ENCODE data around the gene THADA.
"Not testable (repeated sequence)": the region's sequence is repeated elsewhere in the genome, so short reads cannot be mapped to it uniquely, and the experiment has no call there.

THADA gene

DNA sequence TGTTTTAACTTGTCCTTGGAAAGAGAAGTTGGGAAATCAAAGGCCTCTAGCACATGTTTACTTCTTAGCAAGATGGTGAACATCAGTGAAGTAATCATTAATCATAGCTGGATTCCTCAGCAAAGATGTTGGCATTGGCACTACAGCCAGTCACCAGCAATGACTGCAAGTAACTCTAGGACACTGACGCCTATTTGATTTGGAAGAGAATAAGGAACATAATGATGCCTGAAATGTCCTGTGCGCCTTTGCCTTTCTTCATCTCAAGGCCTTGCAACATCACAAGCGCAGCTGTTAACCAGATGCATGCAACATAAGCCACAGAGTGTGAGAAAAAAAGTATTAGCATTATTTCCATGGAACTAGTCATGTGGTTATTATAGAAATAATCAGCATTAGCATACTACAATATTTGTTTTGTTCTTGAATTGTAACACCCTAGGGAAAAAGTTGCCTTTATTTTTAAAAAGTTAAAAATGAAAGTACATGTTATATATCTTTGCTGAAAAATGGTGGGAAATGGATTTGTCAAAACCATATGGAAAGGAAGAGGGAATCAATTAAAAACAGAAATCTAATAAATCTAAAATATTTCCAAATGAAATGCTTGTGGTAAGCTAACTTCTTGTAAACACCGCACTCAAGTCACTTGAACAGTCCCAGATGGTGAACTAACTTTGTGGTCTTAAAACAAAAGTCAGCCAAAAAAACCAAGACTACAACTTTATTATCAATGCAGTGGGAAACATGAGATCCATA lies 55.6 kb downstream of the THADA start:
- DNase-seq, result no peak

DNA sequence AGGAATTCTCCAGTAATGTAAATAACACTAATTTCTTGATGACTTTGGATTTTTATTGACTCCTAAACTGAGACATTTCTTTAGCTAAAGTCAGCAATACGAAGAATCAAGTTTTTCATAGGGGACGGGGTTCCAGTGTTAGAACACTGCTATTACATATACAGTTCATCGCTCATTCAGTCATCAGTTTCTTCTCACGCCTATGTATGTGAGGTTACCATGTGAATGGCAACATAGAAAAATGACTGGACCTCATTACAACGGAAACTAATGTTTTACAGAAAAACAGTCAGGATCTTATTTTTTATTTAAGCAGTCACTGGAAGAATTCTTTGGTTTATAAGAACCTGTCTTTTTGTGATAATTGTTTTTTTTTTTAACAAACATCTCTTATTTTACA lies 56.4 kb downstream of the THADA start:
- no peak for DNase-seq

DNA sequence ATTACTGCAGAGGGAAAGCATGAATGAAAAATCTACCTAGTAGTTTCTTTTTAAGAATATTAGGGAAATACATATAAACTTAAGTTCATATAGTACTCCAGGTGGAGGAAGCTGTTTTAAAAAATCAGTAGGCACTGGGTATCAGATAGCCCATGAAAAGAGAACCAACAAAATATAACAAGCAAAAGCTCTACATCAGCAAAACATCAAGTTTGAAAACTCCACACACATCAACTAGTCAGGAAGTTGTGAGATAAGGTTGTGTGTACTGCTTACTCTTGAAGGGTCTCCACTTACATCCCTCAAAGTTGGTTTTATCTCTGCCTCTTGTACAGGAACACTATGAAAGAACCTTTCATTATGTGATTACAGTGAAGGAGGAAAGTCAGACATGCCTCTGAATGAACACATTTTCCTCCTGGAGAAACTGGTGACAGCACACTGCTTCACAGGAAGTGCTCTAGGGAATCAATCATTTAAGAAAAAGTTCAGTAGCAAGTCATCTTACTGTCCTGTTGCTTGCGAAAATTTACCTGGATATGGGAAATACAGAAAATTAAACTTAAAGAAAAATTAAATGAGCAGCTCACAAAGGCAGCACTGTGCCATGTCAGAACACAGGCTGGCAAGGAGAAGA lies 57.7 kb downstream of the THADA start:
- no peak for DNase-seq

DNA sequence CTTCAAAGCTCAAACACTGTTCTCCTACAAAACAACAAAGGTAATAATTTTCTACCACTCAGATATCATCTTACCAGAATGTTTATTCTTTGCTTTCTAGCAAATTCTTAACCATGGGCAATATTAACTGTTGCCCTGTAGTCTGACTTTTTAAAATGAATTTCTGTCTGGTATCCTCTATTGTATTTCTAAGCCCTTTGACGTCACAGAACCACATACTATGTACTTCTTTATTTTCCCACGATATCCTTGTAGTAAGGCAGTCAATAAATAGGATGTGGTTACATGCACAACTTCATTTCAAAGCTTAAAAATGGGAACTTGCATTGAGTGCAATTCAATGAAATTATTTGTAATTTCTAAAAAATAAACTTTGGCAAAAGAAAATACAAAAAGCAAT lies 58.7 kb downstream of the THADA start:
- DNase-seq, result no peak

DNA sequence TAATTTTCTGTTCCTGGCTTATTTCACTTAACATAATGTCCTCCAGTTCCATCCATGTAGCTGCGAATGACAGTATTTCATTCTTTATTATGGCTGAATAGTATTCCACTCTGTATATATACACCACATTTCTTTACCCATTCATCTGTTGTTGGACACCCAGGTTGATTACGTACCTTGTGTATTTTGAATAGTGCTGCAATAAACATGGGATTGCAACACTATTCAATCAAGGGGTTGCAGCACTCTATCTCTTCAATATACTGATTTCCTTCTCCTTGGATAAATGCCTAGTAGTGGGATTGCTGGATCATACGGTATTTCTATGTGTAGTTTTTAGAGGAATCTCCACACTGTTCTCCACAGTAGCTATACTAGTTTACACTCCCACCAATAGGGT lies 61.3 kb downstream of the THADA start:
- DNase-seq, result no peak

DNA sequence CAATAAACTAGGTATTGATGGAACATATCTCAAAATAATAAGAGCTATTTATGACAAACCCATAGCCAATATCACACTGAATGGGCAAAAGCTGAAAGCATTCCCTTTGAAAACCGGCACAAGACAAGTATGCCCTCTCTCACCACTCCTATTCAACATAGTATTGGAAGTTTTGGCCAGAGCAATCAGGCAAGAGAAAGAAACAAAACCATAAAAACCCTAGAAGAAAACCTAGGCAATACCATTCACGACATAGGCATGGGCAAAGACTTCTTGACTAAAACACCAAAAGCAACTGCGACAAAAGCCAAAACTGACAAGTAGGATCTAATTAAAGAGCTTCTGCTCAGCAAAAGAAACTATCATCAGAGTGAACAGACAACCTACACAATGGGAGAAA lies 63.3 kb downstream of the THADA start:
- not testable (repeated sequence) for DNase-seq

DNA sequence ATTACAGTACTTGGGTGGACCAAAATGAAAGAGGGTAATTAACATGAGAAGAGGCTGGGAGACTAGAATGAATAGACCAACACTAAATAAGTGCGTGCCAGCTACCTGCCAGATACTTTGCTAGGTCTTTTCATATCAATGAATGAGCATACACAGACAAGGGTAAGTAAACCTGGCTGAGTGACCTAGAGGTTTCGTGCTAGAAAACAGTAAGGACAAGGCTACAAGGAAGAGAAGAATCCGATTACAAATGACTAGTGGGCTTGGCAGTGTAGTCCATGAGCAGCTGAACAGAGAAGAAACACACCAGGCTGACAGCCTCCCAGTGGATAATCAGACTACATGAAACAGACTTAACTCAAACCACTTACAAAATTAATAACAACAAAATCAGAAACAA lies 64.6 kb downstream of the THADA start:
- no peak for DNase-seq

DNA sequence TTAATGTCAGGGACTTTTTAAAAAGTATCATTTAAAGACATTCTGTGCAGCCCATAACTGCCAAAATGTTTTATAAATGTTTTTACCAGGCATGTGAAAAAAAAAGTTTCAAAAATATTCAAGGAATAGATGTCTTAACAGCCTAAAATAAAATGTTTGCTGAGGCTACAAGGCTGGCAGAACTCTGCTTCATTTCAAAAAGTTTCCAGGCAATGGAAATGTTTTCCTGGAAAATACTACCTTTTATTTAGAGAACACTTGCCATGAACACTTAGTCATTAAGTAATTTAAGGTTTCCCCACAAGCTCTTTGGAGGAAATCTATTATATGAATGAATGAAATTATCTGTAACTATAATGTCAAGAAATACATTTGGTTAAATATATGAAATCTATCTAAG lies 68.8 kb downstream of the THADA start:
- DNase-seq, result no peak

DNA sequence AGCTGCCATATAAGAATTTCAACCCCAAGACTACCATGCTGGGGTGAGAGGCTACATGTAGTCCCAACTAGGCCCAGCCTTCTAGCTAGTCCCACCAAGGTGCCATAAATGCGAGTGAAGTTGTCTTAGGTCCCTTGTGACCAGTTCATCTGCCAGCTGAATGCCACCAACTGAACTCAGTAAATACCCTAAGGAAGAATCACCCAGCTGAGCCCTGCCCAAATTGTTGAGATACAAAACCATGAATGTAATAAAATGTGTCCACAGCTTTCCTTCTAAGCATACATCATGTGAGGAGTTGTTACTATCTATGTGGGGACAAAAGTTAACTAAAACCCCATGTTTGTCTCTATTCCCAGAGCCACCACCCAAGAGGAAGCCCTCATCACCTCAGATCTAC lies 70.3 kb downstream of the THADA start:
- no peak for DNase-seq

DNA sequence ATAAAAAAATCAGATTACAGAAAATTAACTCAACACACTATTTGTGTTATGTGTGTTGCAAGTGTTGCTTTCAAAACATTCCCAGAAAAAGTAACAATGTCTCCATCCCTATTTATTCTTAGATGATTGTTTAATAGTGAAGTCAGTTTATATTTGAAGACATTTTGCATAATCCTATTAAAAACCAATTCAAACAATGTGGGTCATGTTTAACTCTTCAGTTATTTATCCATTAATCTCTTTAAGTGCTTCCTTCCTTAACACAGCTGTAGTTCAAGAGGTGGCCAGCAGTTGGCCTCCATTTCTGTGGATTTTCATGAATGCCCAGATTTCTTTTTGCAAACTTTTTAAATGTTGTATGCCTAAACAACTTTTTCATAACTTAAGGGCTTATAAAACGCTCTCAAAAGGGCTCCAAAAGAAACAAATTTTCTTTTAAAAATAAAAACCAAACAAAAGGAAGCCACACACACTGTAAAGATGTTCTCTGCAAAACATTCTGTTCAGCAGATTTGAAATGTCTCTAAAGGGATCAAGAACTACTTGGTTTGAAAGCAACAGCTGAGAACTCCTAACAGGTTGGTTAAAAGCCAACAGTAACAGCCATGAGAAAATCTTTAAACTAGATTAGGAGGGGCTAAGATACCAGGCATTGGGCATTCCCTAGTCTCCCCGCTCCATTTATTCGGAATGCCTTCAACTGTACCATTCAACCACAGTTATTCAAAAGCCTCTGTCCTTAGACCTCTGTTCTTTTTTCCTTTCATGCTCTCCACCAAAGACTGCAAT lies 71.5 kb downstream of the THADA start:
- no peak for DNase-seq

DNA sequence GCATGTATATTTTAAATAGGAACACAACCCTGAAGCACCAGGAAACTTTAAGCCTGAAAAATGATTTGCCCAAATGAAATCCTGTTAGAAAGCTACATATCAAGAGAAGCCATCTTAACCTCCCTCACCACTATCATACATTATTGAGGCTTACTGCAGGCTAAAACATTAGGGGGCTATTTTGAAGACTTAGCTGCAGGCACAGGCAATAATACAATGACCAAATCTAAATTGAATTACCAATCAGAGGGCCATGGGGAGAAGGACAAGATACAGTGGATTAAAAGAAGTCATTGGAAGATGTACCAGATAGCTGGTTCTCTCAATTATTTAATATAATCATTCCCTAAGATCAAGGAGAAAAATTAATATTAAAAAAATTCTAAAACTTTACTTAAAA lies 73.7 kb downstream of the THADA start:
- no peak for DNase-seq

DNA sequence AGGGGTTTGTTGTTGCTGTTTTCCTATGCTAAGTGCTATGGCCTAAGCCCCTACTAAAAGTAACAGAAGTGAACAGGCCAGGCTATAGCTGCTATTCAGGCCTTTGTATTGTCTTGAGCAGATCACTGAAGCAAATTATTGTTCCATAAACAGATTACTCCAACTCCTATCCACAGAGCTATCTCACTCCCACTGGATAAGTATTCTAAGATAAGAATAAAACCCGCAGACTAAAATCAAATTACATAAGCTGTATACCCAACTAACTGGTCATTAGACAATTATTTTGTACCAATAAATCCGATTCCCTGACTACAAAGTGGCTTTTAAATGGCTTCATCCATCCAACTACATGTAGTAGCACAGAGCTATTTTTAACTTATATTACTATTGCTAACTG lies 74.3 kb downstream of the THADA start:
- DNase-seq, result no peak

DNA sequence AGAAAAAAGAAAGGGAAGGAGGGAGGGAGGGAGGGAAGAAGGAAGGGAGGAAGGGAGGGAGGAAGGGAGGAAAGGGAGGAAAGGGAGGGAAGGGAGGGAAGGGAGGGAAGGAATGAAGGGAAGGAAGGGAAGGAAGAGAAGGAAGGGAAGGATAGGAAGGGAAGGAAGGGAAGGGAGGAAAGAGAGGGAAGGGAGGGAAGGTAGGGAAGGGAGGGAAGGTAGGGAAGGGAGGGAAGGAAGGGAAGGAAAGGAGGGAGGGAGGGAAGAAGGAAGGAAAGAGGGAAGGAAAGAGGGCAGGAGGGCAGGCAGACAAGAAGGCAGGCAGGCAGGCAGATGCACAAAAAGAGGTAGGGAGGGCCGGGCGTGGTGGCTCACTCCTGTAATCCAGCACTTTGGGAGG lies 74.9 kb downstream of the THADA start:
- no peak for DNase-seq

DNA sequence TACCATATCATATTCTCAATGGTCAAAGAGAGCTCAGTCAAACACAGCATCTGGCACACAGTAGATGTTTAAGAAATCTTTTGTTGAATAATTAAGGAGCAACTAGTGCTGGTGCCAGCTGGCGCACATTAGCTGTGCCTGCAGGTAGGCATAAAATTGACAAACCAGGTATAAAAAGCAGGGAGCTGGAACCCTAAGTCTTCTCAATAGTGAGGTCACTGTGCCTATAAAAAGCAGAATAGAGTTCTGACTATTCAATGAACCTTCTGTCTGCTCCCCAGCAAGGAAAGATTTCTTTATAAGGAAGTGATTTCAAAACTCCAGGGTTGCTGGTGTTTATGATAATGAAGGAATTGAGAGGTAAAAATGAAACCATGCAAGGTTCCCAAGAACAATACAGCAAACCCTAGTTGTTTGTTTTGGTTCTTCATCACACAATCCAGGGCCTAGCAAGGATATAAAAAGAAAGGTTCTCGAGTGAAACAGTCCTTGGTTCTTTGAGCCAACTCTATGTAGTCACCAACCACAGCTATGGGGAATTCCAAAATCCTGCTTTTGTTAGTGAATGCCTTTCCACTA lies 76.1 kb downstream of the THADA start:
- no peak for DNase-seq

DNA sequence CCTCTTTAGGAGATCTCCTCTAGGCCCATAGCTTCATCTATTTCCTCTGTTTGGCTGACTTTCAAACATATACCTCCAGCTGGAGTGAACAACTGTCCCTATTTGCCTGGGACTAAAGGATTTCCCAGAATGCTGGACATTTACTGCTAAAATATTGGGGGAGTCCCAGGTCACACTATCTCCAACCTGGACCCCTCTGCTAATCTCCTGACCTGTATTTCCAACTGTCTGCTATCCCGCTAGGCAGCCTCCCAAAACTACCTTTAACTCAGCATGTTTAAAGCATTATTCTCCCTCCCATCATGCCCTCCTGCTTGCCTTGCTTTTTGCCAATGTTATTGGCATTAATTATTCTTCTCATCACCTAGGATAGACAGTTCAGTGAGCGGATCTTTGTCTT lies 77.1 kb downstream of the THADA start:
- no peak for DNase-seq

DNA sequence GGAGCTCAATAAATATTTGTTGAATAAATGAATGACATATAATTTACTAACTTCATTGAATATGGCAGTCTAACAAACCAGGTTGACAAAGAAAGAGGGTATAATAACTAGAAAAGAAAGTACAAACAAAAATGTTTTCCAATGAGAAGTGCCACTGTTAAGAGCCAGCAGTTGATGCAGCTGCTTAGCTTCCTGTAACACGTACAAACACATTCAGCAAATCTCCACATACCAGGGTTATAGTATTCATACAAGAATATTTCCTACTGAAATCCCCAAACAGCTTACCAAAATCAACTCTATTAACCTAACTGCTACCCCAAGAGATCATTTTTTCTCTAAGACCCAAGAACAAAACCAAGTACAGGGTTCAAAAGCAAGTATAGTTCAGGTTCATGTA lies 77.7 kb downstream of the THADA start:
- no peak for DNase-seq

DNA sequence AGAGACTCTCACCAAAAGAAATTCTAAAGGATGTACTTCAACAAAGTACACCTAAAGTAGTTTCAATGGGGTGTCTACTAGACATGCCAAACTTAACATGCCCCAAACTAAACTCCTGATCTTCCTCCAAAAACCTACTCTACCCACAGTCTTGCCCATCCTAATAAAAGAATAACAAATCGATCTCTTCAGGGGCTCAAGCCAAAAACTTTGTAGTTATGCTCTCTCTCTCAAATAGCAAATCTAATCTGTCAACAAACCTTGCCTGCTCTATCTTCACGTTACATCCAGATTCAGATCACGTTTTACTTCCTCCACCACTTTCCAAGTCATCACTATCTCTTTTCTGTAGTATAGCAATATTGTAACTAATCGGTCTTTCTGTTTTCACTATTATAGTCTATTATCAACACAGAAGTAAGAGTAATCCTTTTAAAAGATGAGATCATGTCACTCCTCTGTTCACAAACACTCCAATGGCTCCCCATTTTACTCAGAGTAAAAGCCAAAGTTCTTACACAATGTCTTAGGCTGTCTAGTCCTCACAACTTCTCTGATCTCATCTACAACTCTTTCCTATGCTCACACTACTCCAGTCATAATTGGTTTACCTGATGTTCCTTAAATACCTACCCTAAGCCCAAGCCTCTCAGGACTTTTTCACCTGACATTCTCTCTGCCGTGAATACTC lies 79.9 kb downstream of the THADA start:
- no peak for DNase-seq

DNA sequence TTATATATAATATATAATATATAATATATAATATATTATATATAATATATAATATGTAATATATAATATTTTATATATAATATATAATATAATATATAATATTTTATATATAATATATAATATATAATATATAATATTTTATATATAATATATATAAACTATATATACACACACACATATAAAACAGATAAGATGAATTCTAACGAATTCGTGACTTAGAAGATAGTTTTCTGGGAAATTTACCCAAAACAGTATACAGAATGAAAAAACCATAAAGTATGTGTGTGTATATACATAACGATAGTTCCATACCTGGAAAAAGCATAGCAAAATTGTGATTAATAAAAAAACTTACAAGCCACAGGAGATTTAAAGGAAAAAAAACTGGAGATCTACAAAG lies 80.6 kb downstream of the THADA start:
- DNase-seq, result no peak

DNA sequence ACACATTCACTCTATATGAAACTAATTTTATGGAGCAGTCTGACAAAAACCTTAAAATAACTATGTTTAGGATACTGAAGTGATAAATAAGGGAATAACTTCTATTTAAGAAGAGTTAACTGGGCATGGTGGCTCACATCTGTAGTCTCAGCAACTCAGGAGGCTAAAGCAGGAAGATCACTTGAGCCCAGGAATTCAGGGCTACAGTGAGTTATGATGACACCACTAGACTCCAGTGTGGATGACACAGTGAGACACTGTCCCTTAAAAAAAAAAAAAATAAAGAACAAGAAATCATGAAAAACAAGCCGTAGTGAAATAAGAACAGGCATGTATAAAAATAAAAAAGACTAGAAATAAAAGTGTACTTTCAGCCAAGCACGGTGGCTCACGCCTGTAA lies 82.0 kb downstream of the THADA start:
- DNase-seq, result no peak

DNA sequence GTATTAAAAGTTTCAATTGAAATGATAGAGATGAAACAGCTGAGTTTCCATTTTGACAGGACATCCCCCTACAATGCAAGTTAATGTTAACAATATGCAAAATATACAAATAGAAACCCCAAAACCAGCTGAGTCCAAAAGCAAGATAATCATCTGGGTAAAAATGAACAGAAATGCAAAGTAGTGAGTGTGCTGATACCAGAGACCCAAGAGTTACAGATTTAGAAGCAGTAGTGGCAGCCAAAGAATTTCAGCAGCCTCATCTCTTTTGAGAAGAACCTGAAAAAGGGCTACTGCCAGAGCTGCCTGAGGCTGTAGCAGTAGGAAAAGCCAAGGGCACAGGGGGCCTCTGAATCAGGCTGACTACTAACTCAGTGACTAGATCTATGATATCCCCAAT lies 82.6 kb downstream of the THADA start:
- DNase-seq, result no peak

DNA sequence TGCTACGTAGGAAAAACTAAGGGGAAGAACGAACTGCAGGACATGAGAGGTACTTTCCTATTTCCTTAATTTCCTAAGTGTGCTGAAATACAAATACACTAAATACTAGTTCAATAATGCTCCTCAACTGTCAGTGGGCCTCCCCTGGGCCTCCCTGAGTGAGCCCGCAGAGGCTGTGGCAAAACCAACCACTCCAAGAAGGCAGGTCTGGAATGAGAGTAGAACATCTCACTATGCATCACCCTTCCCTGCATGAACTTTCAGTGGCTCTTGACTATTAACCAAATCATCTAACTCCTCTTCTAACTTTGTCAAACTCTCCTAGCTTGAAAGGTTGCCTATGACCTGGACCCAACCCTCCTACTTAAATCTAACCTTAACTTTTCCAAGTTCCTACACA lies 84.6 kb downstream of the THADA start:
- no peak for DNase-seq

DNA sequence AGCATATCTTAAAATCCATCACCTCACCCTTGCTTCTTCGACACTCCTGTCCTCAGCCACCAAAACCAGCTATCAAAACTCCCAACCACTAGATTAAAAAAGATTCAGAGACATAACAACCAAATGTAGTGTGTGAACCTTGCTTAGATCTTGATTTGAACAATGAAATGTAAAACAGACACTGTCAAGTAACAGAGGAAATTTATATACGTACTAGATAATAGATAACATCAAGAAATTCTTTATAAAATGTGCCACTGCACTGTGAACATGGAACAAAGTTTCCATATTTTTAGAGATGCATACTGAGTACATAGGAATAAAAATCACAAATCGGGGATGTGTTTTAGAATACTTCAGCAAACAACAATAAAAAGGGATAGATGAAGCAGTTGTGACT lies 86.0 kb downstream of the THADA start:
- DNase-seq, result no peak

DNA sequence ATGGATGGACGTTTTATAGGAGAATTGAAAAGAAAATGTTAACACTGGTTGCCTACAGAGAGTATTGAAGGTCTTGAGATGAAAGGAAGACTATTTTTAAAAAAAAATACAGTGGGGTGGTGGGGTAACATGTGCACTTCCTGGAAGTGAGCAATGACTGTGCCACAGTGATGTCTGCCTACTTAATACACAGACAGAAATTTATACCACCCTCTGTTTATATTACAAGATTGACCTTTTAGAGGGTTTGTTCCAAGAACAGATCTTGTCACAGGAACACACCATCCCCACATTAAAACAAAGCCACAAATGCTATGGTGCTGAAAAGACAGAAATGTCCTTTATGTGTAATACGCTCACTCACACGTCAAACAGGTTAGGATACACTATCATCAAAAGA lies 87.6 kb downstream of the THADA start:
- DNase-seq, result no peak
